Ascending aorta (tissue), 2 donors: Measurements from ENCODE around the gene LRATD1. TPM values are rescaled to one million over a fixed set of nuclear protein-coding genes. Genes with fewer than 3 reads are reported as not detected.

ENCODE experiments used
- DNase-seq, 2 donors: peaks; one replicate each; pipeline ENCODE4 v3.0.0-alpha.2; 2019; ENCODE audit warnings: low spot score in 2 of 2
- H3K27ac ChIP-seq, 2 donors: fragments of 200-600 bp; sonication (generic); one replicate each; pipeline ENCODE4 v1.5.1; 2016 to 2017; ENCODE audit warnings: mild to moderate bottlenecking in 1 of 2
- H3K27me3 ChIP-seq: fragments of 200-600 bp; sonication (generic); one replicate; pipeline ENCODE4 v1.5.1; 2017
- H3K36me3 ChIP-seq, 2 donors: fragments of 200-600 bp; sonication (generic); one replicate each; pipeline ENCODE4 v1.5.1; 2016
- H3K4me1 ChIP-seq, 2 donors: fragments of 200-600 bp; sonication (generic); one replicate each; pipeline ENCODE4 v1.5.1; 2016 to 2017; ENCODE audit warnings: mild to moderate bottlenecking in 1 of 2
- H3K4me3 ChIP-seq, 2 donors: fragments of 200-600 bp; sonication (generic); one replicate each; pipeline ENCODE4 v1.5.1; 2016 to 2017; ENCODE audit warnings: mild to moderate bottlenecking in 1 of 2
- H3K9me3 ChIP-seq, 2 donors: fragments of 200-600 bp; sonication (generic); one replicate each; pipeline ENCODE4 v1.5.1; 2016
- intact Hi-C: fragments of 100-400 bp; cut with DNase I; formaldehyde crosslinking; loops from one replicate; pipeline ENCODE4 v1.15.1; 2023
- total RNA-seq: library from RNA; depleted of rRNA; stranded (reverse); fragments of >200 nt; gene quantifications from one replicate; pipeline ENCODE4 v1.1.0, GENCODE V29; 2016
- TF ChIP-seq, protein P1 (sequence below), 3 experiments: fragments of 200-600 bp in 2 of 3; fragments of 450-650 bp in 1 of 3; sonication (generic) in 2 of 3; IDR thresholded peaks; one replicate each; pipeline ENCODE4 v1.5.1; 2016 to 2019; ENCODE audit warnings: antibody characterized with exemption in 3 of 3, mild to moderate bottlenecking in 1 of 3, moderate library complexity in 1 of 3

LRATD1 gene
- total RNA-seq, result 5.7 TPM

- peak within 1 kb of the TSS; percentile 62 to 71 for H3K4me3 ChIP-seq
- peak; percentile 25 to 86 for DNase-seq
- TF ChIP-seq, protein P1, sequence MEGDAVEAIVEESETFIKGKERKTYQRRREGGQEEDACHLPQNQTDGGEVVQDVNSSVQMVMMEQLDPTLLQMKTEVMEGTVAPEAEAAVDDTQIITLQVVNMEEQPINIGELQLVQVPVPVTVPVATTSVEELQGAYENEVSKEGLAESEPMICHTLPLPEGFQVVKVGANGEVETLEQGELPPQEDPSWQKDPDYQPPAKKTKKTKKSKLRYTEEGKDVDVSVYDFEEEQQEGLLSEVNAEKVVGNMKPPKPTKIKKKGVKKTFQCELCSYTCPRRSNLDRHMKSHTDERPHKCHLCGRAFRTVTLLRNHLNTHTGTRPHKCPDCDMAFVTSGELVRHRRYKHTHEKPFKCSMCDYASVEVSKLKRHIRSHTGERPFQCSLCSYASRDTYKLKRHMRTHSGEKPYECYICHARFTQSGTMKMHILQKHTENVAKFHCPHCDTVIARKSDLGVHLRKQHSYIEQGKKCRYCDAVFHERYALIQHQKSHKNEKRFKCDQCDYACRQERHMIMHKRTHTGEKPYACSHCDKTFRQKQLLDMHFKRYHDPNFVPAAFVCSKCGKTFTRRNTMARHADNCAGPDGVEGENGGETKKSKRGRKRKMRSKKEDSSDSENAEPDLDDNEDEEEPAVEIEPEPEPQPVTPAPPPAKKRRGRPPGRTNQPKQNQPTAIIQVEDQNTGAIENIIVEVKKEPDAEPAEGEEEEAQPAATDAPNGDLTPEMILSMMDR (IDR thresholded peaks at IDR 0.05), result no peak
- no peaks in the 10 kb centered on the region for H3K36me3 ChIP-seq
- intact Hi-C loops, result no loop called here
- no peaks in the 10 kb centered on the region for H3K9me3 ChIP-seq
- peaks cover 0 to 11% of the 10 kb centered on the region in 2 donors for H3K4me1 ChIP-seq
- H3K27me3 ChIP-seq, result no peaks in the 10 kb centered on the region
- no peak within 1 kb of the TSS for H3K27ac ChIP-seq
These were observed at the start of gene LRATD1 for GRCh38 chr2:14632133-14632936. LRATD1 (plus strand) TSS chr2:14632717; CDS start chr2:14633980, 1,263 bp downstream.

DNA sequence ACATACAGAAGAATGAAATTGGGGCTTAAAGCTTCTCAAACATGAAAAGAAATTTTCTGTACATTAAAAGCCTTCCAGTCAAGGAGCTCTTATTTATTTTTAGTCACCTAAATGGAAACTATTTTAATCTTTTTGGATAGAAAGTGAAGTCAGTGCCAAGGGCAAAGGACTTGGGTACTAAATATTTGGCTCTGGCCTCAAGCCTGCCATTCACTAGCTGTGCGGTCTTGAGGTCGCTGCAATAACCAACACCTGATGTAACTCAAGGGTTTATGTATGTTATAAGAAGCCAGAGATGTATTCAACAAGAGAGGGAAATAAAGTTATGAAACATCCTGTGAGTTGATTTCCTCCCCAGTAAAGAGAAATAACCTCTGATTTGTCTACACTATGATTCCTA is 49.5 kb upstream of the LRATD1 start:
- no peak overlapping the region for H3K4me3 ChIP-seq
- no peaks in the 10 kb centered on the region for H3K36me3 ChIP-seq
- TF ChIP-seq, protein P1 (IDR thresholded peaks at IDR 0.05), result no peak
- no peaks in the 10 kb centered on the region for H3K4me1 ChIP-seq
- no peak for DNase-seq
- no peaks in the 10 kb centered on the region for H3K9me3 ChIP-seq
- H3K27me3 ChIP-seq, result no peaks in the 10 kb centered on the region
- H3K27ac ChIP-seq, result no peak overlapping the region
- intact Hi-C loops, result no loop called here

- Histone ChIP-seq H3K36me3 (no peaks in the 10 kb centered on the region), H3K9me3 (no peaks in the 10 kb centered on the region), H3K4me1 (no peaks in the 10 kb centered on the region), H3K27me3 (no peaks in the 10 kb centered on the region), H3K27ac (no peak overlapping the region), H3K4me3 (no peak overlapping the region)
- TF ChIP-seq, protein P1 (IDR thresholded peaks at IDR 0.05), result no peak
- DNase-seq, result no peak
- intact Hi-C loops, result no loop called here
These were observed 48.7 kb upstream of the LRATD1 start for GRCh38 chr2:14583802-14584201.

GRCh38 chr2:14587119-14587518 is 45.4 kb upstream of the LRATD1 start:
- no peaks in the 10 kb centered on the region for H3K27me3 ChIP-seq
- H3K27ac ChIP-seq, result no peak overlapping the region
- no peak overlapping the region for H3K4me3 ChIP-seq
- H3K4me1 ChIP-seq, result no peaks in the 10 kb centered on the region
- TF ChIP-seq, protein P1 (IDR thresholded peaks at IDR 0.05), result no peak
- no peaks in the 10 kb centered on the region for H3K9me3 ChIP-seq
- no peaks in the 10 kb centered on the region for H3K36me3 ChIP-seq
- intact Hi-C loops, result no loop called here
- no peak for DNase-seq

DNA sequence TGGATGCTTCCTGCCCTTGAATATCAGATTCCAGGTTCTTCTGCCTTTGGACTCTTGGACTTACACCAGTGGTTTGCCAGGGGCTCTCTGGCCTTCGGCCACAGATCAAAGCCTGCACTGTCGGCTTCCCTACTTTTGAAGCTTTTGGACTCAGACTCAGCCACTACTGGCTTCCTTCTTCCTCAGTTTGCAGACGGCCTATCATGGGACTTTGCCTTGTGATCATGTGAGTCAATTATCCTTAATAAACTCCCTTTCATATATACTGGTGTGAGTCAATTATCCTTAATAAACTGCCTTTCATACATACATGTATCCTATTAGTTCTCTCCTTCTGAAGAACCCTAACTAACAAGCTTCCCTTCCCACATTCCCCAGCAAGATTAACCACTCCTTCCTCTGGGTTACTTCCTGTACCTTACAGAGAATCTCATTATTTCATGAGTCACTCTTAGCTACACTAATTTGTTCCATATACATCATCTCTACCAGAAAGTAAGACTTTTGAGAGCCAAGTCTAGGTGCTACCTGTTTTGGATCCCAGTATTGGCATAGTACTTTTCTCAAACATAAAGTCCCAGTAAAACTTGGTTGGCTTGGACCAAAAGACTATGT is 31.3 kb upstream of the LRATD1 start:
- no peaks in the 10 kb centered on the region for H3K27me3 ChIP-seq
- no peak overlapping the region for H3K4me3 ChIP-seq
- H3K9me3 ChIP-seq, result no peaks in the 10 kb centered on the region
- no peaks in the 10 kb centered on the region for H3K4me1 ChIP-seq
- intact Hi-C loops, result no loop called here
- DNase-seq, result no peak
- H3K36me3 ChIP-seq, result no peaks in the 10 kb centered on the region
- TF ChIP-seq, protein P1 (IDR thresholded peaks at IDR 0.05), result no peak
- H3K27ac ChIP-seq, result no peak overlapping the region
